Left ventricle myocardium inferior (tissue), 1 donor: ENCODE data around the gene GAS2L2. TPM values are rescaled to one million over a fixed set of nuclear protein-coding genes. Genes with fewer than 3 reads are reported as not detected.
"Not testable (repeated sequence)": the region's sequence is repeated elsewhere in the genome, so short reads cannot be mapped to it uniquely, and the experiment has no call there.

Experiments used
- DNase-seq: peaks from one replicate; pipeline ENCODE4 v3.0.0-alpha.2; 2020
- H3K27ac ChIP-seq: fragments of 200-600 bp; replicated peaks from 2 replicates; pipeline ENCODE4 v1.8.0; 2021
- H3K27me3 ChIP-seq: fragments of 200-600 bp; 2 replicates; pipeline ENCODE4 v1.8.0; 2021; ENCODE audit warnings: low read depth
- H3K36me3 ChIP-seq: fragments of 200-600 bp; 2 replicates; pipeline ENCODE4 v1.8.0; 2021
- H3K4me1 ChIP-seq: fragments of 200-600 bp; 2 replicates; pipeline ENCODE4 v1.8.0; 2021
- H3K4me3 ChIP-seq: fragments of 200-600 bp; 2 replicates; pipeline ENCODE4 v1.8.0; 2021; ENCODE audit warnings: mild to moderate bottlenecking, moderate library complexity
- H3K9me3 ChIP-seq: fragments of 200-600 bp; replicated peaks from 2 replicates; pipeline ENCODE4 v1.8.0; 2021
- intact Hi-C: fragments of 100-400 bp; cut with micrococcal nuclease; formaldehyde crosslinking; loops from one replicate; pipeline ENCODE4 v1.11.0; 2022
- total RNA-seq: library from RNA; stranded (reverse); fragmentation: NEBNext Ultra II Directional; extraction: Animal tissue kit (Norgen Biotek cat#: 25700); gene quantifications from one replicate; pipeline ENCODE4 v1.2.1, GENCODE V29; 2021
- TF ChIP-seq, protein P1 (sequence below): fragments of 200-600 bp; IDR thresholded peaks from 2 replicates; pipeline ENCODE4 v1.8.0; 2021; ENCODE audit warnings: antibody characterized with exemption, mild to moderate bottlenecking, borderline replicate concordance
- donor health status: DM: no; HTN: yes; CAD: no; lungs with severe emphysema.

Gene GAS2L2
- total RNA-seq, 1 donor from 2014 or later: 0.08 TPM

DNA sequence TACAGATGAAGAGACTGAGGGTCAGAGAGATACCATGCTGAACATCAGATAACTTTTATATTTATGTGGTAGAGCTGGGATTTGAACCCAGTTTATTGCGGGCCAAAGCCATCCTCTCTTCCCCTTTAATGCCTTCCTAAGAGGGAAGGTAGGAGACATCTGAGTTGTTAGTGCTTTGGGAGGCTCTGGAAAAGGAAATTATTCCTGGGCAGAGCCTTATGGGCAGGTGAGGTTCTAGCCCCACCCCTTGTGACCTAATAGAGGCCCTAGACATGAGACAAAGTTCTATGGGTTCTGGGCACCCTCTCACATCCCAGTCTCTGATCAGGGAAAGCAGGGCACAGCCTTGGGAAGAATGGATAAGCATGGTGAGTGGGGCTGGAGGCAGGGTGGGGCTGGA lies 7.5 kb upstream of the GAS2L2 start, which contains the start of gene C17orf50:
C17orf50 (plus strand) TSS at position 301 of the 400 bp plus-strand sequence; CDS start at position 356, 55 bp downstream.
- Histone ChIP-seq H3K27ac (no peak within 1 kb of the TSS), H3K4me3 (no peak within 1 kb of the TSS), H3K9me3 (no peaks in the 10 kb centered on the region), H3K36me3 (no peaks in the 10 kb centered on the region), H3K27me3 (no peaks in the 10 kb centered on the region), H3K4me1 (peaks cover 12% of the 10 kb centered on the region)
- DNase-seq: no peak
- TF ChIP-seq, protein P1, sequence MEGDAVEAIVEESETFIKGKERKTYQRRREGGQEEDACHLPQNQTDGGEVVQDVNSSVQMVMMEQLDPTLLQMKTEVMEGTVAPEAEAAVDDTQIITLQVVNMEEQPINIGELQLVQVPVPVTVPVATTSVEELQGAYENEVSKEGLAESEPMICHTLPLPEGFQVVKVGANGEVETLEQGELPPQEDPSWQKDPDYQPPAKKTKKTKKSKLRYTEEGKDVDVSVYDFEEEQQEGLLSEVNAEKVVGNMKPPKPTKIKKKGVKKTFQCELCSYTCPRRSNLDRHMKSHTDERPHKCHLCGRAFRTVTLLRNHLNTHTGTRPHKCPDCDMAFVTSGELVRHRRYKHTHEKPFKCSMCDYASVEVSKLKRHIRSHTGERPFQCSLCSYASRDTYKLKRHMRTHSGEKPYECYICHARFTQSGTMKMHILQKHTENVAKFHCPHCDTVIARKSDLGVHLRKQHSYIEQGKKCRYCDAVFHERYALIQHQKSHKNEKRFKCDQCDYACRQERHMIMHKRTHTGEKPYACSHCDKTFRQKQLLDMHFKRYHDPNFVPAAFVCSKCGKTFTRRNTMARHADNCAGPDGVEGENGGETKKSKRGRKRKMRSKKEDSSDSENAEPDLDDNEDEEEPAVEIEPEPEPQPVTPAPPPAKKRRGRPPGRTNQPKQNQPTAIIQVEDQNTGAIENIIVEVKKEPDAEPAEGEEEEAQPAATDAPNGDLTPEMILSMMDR: no peak
- intact Hi-C loops: no loop called here

DNA sequence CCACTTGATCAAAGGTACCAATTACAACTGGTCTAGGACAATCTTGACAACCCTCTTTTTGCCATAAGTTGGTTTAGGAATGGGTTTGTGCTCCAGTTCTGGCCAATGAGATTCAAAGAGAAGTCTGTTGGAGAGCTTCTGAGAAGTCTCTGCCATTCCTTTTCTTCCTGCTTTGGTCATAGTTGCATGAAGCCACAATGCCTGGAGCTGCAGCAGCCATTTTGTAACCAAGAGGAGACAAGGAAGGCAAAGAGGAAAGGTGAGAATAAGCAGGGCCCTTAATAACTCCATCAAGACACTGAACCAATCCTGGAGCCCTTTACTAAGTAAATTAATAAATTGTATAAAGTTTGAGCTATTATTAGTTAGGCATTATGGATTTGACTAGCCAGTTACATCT lies 4.2 kb upstream of the GAS2L2 start:
- intact Hi-C loops: no loop called here
- H3K27ac ChIP-seq: no peak overlapping the region
- no peak overlapping the region for H3K4me3 ChIP-seq
- peaks cover 10% of the 10 kb centered on the region for H3K4me1 ChIP-seq
- TF ChIP-seq, protein P1: no peak
- peaks cover 10% of the 10 kb centered on the region for H3K27me3 ChIP-seq
- no peaks in the 10 kb centered on the region for H3K9me3 ChIP-seq
- no peak for DNase-seq
- no peaks in the 10 kb centered on the region for H3K36me3 ChIP-seq

DNA sequence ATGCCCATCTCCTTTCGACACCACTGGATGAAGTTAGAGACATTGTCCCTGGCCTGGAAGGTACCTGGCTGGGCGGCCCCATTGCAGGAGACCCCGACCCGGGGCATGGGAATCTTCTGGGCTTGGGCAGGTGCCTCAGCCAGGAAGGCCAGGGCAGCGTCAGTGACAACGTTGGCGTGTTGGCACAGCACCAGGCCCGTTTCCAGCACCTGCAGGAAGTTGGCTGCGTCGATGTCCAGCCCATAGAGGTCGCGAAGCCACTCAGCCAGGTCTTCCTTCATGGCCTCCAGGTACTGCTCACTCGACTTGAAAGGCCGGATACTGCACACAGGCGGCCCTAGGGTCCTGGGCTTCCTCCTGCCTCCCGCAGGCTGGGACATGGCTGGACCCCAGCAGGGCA lies 568 bp downstream of the GAS2L2 start:
- Histone ChIP-seq H3K27ac (no peak overlapping the region), H3K4me1 (peaks cover 28% of the 10 kb centered on the region), H3K27me3 (peaks cover 55% of the 10 kb centered on the region), H3K9me3 (no peaks in the 10 kb centered on the region), H3K36me3 (no peaks in the 10 kb centered on the region), H3K4me3 (no peak overlapping the region)
- intact Hi-C loops: no loop called here
- TF ChIP-seq, protein P1: no peak
- DNase-seq: no peak

GRCh38 chr17:35751541-35751940 lies 1.5 kb downstream of the GAS2L2 start:
- H3K9me3 ChIP-seq, H3K36me3 ChIP-seq, DNase-seq, H3K27ac ChIP-seq, intact Hi-C loops, H3K4me3 ChIP-seq: not testable (repeated sequence)
- H3K27me3 ChIP-seq: peaks cover 64% of the 10 kb centered on the region
- H3K4me1 ChIP-seq: peaks cover 31% of the 10 kb centered on the region

- H3K4me3 ChIP-seq: peak overlapping the region; percentile 32
- TF ChIP-seq, protein P1: no peak
- H3K4me1 ChIP-seq: peaks cover 31% of the 10 kb centered on the region
- intact Hi-C loops: no loop called here
- H3K9me3 ChIP-seq: no peaks in the 10 kb centered on the region
- peaks cover 72% of the 10 kb centered on the region for H3K27me3 ChIP-seq
- no peak for DNase-seq
- H3K36me3 ChIP-seq: no peaks in the 10 kb centered on the region
- H3K27ac ChIP-seq: no peak overlapping the region
Observed at GRCh38 chr17:35750526-35751395, 2.3 kb downstream of the GAS2L2 start.
